HUES48 (cell line): ENCODE results near the gene SCYL3.
"Not testable (repeated sequence)": the region's sequence is repeated elsewhere in the genome, so short reads cannot be mapped to it uniquely, and the experiment has no call there.

Experiments used
- H3K27ac ChIP-seq: one replicate; pipeline ENCODE4 v1.7.0; 2013; ENCODE audit warnings: low read depth, low read length, inconsistent platforms
- H3K27me3 ChIP-seq: 2 replicates; pipeline ENCODE4 v1.6.1; 2013; ENCODE audit warnings: mild to moderate bottlenecking, low read length; ENCODE audit not compliant: control insufficient read depth, insufficient read depth
- H3K36me3 ChIP-seq: 2 replicates; pipeline ENCODE4 v1.6.1; 2013; ENCODE audit warnings: low read length; ENCODE audit not compliant: control insufficient read depth, insufficient read depth
- H3K4me1 ChIP-seq: 2 replicates; pipeline ENCODE4 v1.6.1; 2013; ENCODE audit warnings: mild to moderate bottlenecking, low read length; ENCODE audit not compliant: control insufficient read depth, insufficient read depth
- H3K4me3 ChIP-seq: 2 replicates; pipeline ENCODE4 v1.5.1; 2013; ENCODE audit warnings: mild to moderate bottlenecking, low read depth, low read length
- H3K9ac ChIP-seq: 2 replicates; pipeline ENCODE4 v1.6.1; 2013; ENCODE audit warnings: mild to moderate bottlenecking, low read depth, low read length, moderate library complexity
- H3K9me3 ChIP-seq: 2 replicates; pipeline ENCODE4 v1.6.1; 2013; ENCODE audit warnings: low read length; ENCODE audit not compliant: control insufficient read depth, insufficient read depth

Gene SCYL3

DNA sequence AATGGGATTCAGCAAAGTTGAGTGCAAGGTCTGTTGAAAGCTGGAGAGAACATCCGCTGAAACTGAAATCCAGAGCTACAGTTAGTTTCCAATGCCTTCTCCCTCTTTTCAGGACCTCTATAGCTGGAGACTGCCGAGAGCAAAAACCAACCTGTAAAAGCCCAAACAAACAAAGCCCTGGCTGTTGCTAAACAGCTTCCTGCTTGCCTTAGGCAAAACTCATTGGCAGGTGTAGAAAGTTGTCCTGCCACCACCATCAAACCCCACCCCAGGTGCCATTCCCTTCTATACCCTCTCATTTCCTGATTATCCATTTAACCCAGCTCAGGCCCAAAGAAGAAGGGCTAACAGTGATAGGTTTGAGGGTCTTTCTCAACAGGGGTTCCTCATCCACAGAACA, 24.7 kb downstream of the SCYL3 start:
- Histone ChIP-seq H3K27me3 (no peaks in the 10 kb centered on the region), H3K9ac (no peak overlapping the region), H3K27ac (no peak overlapping the region), H3K4me3 (no peak overlapping the region), H3K9me3 (peaks cover 10% of the 10 kb centered on the region), H3K36me3 (peaks cover 89% of the 10 kb centered on the region), H3K4me1 (no peaks in the 10 kb centered on the region)

DNA sequence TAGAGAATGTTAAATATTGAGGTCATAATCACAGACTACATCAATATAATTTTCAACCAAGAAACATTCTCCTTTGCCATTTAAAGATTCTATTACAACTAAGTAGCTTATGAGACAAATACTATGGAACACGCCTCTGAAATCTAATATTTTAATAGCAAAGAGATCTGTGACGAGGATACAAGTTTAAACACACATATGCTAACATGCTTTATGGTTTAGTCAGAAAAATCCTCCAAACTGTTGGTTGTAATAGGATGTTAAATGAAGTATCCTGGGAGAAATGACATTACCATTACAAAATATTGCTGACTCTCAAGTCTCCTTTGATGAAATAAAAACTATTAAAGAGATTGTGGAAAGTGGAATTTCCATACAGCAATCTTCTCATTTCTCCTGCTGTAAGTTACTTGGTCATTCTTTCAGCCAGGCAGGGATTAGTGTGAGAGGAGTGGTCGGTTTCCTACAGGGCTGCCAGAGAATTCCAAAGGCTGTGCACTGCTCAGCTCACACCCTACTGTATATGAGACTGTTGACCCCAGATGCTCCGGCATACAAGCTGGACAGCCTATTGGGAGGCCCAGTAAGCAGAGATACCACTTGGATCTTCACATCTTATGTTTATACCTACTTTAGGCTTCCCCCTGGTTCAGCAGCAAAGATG, 26.6 kb downstream of the SCYL3 start:
- Histone ChIP-seq H3K9me3 (peaks cover 2% of the 10 kb centered on the region), H3K4me1 (no peaks in the 10 kb centered on the region), H3K4me3 (no peak overlapping the region), H3K27me3 (no peaks in the 10 kb centered on the region), H3K36me3 (peaks cover 86% of the 10 kb centered on the region), H3K27ac (no peak overlapping the region), H3K9ac (no peak overlapping the region)

DNA sequence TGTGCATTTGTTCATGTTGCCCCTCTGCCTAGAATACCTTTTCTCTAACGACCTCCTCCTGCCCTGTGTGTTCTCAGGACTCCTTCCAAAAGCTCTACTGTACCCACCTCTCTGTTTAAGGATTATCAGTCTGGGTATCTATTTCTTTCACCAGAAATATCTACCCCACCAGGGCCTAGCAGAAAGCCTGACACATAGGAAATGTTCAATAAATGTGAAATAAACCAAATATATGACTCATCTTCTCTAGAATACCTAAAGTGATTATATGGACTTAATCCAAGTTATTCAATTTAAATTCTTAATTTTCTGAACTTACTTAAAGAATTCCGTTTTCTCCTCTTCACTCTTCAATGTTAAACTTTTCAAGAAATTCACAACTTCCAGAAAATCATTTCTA, 27.1 kb downstream of the SCYL3 start:
- Histone ChIP-seq H3K4me1 (no peaks in the 10 kb centered on the region), H3K27me3 (no peaks in the 10 kb centered on the region), H3K9me3 (no peaks in the 10 kb centered on the region), H3K4me3 (no peak overlapping the region), H3K36me3 (peaks cover 86% of the 10 kb centered on the region), H3K27ac (no peak overlapping the region), H3K9ac (no peak overlapping the region)

DNA sequence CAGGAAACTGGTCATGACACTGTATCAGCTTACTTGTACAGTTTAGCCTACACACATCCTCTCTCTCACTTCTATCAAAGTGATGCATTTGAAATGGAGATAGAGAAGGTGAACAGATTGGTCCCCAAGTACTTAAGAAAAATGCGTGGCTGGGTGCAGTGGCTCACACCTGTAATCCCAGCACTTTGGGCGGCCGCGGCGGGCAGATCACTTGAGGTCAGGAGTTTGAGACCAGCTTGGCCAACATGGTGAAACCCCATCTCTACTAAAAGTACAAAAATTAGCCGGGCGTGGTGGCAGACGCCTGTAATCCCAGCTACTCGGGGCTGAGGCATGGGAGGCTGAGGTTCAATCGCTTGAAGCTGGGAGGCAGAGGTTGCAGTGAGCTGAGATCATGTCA, 29.2 kb downstream of the SCYL3 start:
- H3K27ac ChIP-seq: not testable (repeated sequence)
- H3K36me3 ChIP-seq: peaks cover 85% of the 10 kb centered on the region

DNA sequence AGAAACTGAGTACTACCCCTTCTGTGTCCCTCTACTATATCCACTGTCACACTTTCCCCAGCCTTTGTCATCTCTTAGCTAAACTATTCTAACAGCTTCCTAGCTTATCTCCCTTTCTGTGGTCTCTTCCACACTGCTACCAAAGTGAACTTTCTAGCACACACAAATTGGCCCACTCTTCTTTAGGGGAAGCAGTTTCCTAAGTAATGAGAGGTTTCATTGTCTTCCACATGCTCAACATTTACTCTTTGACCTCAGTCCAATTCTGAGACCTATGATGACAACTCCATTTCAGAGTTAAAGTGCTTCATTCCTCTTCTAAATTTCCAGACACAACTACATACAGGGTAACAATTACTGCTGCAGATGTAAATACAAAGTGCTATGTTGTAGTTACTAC, 32.9 kb downstream of the SCYL3 start:
- no peaks in the 10 kb centered on the region for H3K4me1 ChIP-seq
- no peaks in the 10 kb centered on the region for H3K9me3 ChIP-seq
- H3K9ac ChIP-seq: no peak overlapping the region
- H3K36me3 ChIP-seq: peaks cover 83% of the 10 kb centered on the region
- no peak overlapping the region for H3K4me3 ChIP-seq
- H3K27me3 ChIP-seq: no peaks in the 10 kb centered on the region
- H3K27ac ChIP-seq: no peak overlapping the region

More for the DNA sequence above, 29.2 kb downstream of the SCYL3 start:
- not testable (repeated sequence) for H3K4me1 ChIP-seq, H3K9ac ChIP-seq, H3K9me3 ChIP-seq, H3K27me3 ChIP-seq, H3K4me3 ChIP-seq

DNA sequence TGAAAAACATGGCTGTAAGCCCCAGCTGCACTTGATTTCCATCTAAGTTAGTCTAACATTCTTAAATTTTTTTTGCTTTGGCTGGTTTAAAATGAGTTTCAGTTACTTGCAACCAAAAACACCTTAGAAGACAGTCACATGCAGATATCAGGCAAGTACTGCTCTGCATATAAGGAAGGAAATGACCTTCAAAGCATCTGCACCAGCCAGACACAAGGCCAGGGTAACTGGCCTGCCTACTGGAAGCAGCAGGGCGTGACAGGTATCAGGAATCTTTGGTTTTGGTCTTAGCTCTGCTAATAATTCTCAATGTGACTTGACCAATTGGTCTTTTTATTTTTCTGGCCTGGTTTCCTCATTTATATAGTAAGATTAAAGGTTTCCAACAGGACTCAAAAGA, 33.5 kb downstream of the SCYL3 start:
- Histone ChIP-seq H3K36me3 (peaks cover 84% of the 10 kb centered on the region), H3K4me3 (no peak overlapping the region), H3K27me3 (no peaks in the 10 kb centered on the region), H3K9ac (no peak overlapping the region), H3K27ac (no peak overlapping the region), H3K4me1 (no peaks in the 10 kb centered on the region), H3K9me3 (no peaks in the 10 kb centered on the region)

DNA sequence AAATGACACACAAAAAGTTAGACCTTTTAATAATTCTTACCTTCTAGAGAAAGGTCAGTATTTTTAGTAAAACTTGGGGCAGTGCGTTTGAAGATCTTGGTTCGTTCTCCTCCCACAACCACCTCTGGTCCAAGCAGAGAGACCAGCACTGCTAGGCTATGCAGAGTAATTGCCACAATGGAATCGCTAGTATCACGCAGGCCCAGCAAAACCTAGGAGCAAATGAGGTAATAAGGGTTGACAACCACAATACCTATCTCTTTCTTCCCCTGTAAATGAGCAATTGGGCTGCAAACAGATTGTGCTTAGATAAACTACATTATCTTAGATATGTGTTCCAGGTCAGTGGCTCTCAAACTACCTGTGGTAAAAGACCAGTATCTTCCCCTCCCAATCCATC, 34.7 kb downstream of the SCYL3 start:
- Histone ChIP-seq H3K27ac (no peak overlapping the region), H3K36me3 (peaks cover 88% of the 10 kb centered on the region), H3K4me3 (no peak overlapping the region), H3K9ac (no peak overlapping the region), H3K9me3 (no peaks in the 10 kb centered on the region), H3K4me1 (no peaks in the 10 kb centered on the region), H3K27me3 (no peaks in the 10 kb centered on the region)

DNA sequence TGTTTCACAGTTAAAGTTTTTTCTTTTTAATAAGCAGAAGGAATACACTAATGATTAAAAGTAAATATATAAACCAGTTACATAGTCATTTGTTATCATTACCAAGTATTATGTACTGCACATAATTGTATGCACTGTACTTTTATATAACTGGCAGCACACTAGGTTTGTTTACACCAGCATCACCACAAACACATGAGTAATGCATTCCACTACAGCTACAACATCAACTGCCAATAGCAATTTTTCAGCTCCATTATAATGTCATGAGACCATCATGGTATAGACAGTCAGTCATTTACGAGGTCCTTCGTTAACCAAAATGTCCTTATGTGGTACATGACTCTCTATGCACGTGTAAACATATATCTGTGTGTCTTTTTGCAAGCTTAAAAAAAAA, 35.2 kb downstream of the SCYL3 start:
- Histone ChIP-seq H3K9me3 (no peaks in the 10 kb centered on the region), H3K36me3 (peaks cover 88% of the 10 kb centered on the region), H3K4me3 (no peak overlapping the region), H3K27ac (no peak overlapping the region), H3K4me1 (no peaks in the 10 kb centered on the region), H3K9ac (no peak overlapping the region), H3K27me3 (no peaks in the 10 kb centered on the region)

DNA sequence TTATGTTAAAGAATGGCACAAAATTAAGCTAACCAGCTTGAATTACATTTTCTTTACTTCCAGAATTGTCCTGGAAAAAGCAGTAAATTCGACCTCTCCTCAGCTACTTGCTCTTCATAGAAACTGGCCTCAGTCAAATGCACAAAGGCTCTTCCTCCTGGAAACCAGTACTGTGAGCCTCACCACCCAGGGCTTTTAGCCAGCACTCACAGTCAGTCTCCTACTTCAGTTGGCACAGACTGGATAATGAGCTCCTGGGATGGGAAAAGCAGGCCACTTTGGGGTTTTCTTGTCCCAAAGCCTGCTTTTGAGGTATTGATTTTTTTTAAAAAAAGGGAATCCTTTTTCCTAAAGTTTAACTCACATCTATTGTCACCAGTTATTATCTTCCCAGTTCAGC, 40.4 kb downstream of the SCYL3 start:
- Histone ChIP-seq H3K9me3 (no peaks in the 10 kb centered on the region), H3K36me3 (peaks cover 97% of the 10 kb centered on the region), H3K27ac (no peak overlapping the region), H3K27me3 (no peaks in the 10 kb centered on the region), H3K4me3 (no peak overlapping the region), H3K9ac (no peak overlapping the region), H3K4me1 (no peaks in the 10 kb centered on the region)

DNA sequence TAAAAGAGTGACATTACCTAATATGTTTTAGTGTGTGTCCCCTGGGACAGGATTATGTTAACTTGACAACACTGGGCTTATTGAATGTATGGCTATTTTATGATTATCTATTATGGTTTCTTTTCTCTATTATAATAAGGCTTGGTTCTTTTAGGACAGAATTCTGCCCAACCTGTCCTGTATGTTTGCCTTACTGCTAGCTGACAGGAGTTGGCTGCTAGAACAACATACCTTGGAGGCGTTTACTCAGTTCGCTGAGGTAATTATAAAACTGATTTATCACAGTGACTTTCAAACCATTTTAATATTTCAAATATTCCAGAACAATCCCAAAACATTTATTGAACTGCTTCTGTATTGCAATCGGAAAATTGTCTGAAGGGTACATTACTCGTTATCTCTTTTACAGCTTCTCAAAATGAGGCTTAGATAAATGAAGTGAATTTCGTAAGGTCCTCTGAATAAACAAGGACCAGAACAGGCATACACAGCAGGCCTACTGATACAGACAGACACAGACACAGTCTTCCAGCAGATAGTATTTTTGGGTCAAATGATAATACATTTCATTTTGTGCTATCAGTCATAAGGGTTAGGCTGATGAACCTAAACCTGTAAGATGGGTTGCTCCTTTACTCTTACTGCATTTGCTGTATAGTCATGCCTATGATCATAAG, 44.2 kb downstream of the SCYL3 start:
- Histone ChIP-seq H3K9me3 (no peaks in the 10 kb centered on the region), H3K27me3 (no peaks in the 10 kb centered on the region), H3K4me1 (no peaks in the 10 kb centered on the region), H3K36me3 (peaks cover 92% of the 10 kb centered on the region), H3K4me3 (no peak overlapping the region), H3K9ac (no peak overlapping the region), H3K27ac (no peak overlapping the region)

DNA sequence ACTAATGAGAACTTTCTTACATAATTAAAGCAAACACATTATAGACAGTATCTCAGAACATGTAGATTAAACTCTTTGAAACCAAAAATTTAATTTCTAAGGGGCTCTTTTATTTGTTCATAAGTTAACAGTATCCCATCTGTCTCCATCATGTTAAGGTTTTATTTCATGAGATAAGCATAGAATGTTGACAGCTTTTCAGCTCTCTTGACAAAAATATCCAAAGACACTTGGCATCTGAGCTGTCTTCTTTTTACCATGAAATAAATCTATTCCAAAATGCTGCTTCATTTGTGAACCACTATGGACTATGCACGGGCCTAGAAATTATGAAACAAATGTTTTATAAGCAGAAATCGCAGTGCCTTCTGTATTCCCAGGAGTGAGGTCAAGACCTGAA, 45.2 kb downstream of the SCYL3 start:
- no peak overlapping the region for H3K4me3 ChIP-seq
- H3K27ac ChIP-seq: no peak overlapping the region
- H3K9me3 ChIP-seq: no peaks in the 10 kb centered on the region
- peaks cover 92% of the 10 kb centered on the region for H3K36me3 ChIP-seq
- H3K9ac ChIP-seq: no peak overlapping the region
- no peaks in the 10 kb centered on the region for H3K27me3 ChIP-seq
- no peaks in the 10 kb centered on the region for H3K4me1 ChIP-seq
